Mesothelial cell of epicardium (in vitro differentiated cells): ENCODE measurements around the gene RAB4A. TPM values are rescaled to one million over a fixed set of nuclear protein-coding genes. Genes with fewer than 3 reads are reported as not detected.
"Not testable (repeated sequence)": the region's sequence is repeated elsewhere in the genome, so short reads cannot be mapped to it uniquely, and the experiment has no call there.

Source experiments
- DNase-seq, 2 experiments: peaks; one replicate each; pipeline ENCODE4 v3.0.0; 2021; ENCODE audit warnings: low spot score in 2 of 2; ENCODE audit not compliant: unreplicated experiment in 2 of 2
- H3K27ac Mint-ChIP-seq: 2 replicates; pipeline ENCODE4 v1.8.0; 2021; ENCODE audit warnings: mixed read lengths
- H3K27me3 Mint-ChIP-seq: 2 replicates; pipeline ENCODE4 v1.8.0; 2021; ENCODE audit warnings: low read depth, mixed read lengths
- H3K36me3 Mint-ChIP-seq: 2 replicates; pipeline ENCODE4 v1.8.0; 2021; ENCODE audit warnings: mixed read lengths
- H3K4me1 Mint-ChIP-seq: 2 replicates; pipeline ENCODE4 v1.8.0; 2021; ENCODE audit warnings: mixed read lengths
- H3K4me3 Mint-ChIP-seq: 2 replicates; pipeline ENCODE4 v1.8.0; 2021; ENCODE audit warnings: mild to moderate bottlenecking, moderate library complexity, mixed read lengths
- H3K9me3 Mint-ChIP-seq: 2 replicates; pipeline ENCODE4 v1.8.0; 2021; ENCODE audit warnings: mixed read lengths
- total RNA-seq: library from RNA; stranded (reverse); gene quantifications from 3 replicates; pipeline ENCODE4 v1.2.1, GENCODE V29; 2021
- TF ChIP-seq, protein P1 (sequence below): fragments of 200-600 bp; sonication (generic); IDR thresholded peaks from one replicate; pipeline ENCODE4 v1.5.0; 2021; ENCODE audit warnings: antibody characterized with exemption; ENCODE audit not compliant: unreplicated experiment

The RAB4A gene
- total RNA-seq, 1 donor from 2014 or later, result 59.8 TPM

DNA sequence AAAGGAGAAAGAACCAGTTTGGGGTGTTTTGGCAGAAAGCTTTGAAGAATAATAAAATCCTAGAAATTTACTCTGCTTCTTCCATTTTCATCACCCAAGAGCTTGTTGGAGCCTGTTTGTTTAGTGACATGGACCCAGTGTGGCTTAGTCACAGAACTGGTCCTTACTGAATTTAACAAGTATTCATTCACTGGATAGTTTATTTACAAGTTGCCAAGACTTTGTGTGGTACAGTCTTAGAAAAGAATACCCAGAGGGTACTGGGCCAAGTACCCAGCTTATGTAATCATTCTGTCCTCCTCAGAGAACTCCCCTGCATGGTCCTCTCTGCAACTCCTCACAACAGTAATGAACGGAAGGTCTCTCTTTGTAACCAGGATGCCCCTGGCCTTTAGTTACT is 16.4 kb downstream of the RAB4A start:
- Mint-ChIP-seq H3K9me3 (peaks cover 9% of the 10 kb centered on the region), H3K27me3 (no peaks in the 10 kb centered on the region), H3K4me1 (peaks cover 5% of the 10 kb centered on the region), H3K27ac (peak overlapping the region; percentile 26), H3K4me3 (no peak overlapping the region), H3K36me3 (peaks cover 33% of the 10 kb centered on the region)
- TF ChIP-seq, protein P1, sequence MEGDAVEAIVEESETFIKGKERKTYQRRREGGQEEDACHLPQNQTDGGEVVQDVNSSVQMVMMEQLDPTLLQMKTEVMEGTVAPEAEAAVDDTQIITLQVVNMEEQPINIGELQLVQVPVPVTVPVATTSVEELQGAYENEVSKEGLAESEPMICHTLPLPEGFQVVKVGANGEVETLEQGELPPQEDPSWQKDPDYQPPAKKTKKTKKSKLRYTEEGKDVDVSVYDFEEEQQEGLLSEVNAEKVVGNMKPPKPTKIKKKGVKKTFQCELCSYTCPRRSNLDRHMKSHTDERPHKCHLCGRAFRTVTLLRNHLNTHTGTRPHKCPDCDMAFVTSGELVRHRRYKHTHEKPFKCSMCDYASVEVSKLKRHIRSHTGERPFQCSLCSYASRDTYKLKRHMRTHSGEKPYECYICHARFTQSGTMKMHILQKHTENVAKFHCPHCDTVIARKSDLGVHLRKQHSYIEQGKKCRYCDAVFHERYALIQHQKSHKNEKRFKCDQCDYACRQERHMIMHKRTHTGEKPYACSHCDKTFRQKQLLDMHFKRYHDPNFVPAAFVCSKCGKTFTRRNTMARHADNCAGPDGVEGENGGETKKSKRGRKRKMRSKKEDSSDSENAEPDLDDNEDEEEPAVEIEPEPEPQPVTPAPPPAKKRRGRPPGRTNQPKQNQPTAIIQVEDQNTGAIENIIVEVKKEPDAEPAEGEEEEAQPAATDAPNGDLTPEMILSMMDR, result no peak
- no peak for DNase-seq

DNA sequence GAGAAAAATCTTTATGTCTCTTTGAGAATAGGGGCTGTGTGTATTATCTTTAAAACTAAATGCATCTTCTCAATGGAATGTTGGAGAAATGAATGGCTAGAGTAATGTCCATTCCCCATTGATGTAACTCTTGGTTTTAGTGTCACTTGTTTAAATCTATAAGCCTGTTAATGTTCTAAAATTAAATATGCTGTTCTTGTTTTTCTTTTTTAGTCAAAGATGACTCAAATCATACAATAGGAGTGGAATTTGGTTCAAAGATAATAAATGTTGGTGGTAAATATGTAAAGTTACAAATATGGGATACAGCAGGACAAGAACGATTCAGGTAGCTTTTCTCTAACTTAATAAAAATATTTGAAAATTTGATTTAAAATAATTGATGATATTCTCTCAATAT is 17.6 kb downstream of the RAB4A start:
- Mint-ChIP-seq H3K27ac (no peak overlapping the region), H3K36me3 (peaks cover 23% of the 10 kb centered on the region), H3K4me1 (peaks cover 5% of the 10 kb centered on the region), H3K27me3 (no peaks in the 10 kb centered on the region), H3K9me3 (no peaks in the 10 kb centered on the region), H3K4me3 (no peak overlapping the region)
- no peak for DNase-seq
- TF ChIP-seq, protein P1, result no peak

DNA sequence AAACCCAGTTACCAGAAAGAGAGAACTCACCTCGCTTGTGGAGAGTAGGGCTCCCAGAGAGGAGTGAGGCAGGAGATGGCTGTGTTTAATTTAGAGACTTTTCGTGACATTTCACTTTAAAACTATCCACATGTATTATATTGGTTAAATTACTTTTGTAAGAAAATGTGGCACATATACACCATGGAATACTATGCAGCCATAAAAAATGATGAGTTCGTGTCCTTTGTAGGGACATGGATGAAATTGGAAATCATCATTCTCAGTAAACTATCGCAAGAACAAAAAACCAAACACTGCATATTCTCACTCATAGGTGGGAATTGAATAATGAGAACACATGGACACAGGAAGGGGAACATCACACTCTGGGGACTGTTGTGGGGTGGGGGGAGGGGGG is 20.8 kb downstream of the RAB4A start:
- not testable (repeated sequence) for H3K4me3 Mint-ChIP-seq, H3K9me3 Mint-ChIP-seq, H3K27me3 Mint-ChIP-seq, H3K27ac Mint-ChIP-seq, DNase-seq, H3K4me1 Mint-ChIP-seq
- peaks cover 29% of the 10 kb centered on the region for H3K36me3 Mint-ChIP-seq

DNA sequence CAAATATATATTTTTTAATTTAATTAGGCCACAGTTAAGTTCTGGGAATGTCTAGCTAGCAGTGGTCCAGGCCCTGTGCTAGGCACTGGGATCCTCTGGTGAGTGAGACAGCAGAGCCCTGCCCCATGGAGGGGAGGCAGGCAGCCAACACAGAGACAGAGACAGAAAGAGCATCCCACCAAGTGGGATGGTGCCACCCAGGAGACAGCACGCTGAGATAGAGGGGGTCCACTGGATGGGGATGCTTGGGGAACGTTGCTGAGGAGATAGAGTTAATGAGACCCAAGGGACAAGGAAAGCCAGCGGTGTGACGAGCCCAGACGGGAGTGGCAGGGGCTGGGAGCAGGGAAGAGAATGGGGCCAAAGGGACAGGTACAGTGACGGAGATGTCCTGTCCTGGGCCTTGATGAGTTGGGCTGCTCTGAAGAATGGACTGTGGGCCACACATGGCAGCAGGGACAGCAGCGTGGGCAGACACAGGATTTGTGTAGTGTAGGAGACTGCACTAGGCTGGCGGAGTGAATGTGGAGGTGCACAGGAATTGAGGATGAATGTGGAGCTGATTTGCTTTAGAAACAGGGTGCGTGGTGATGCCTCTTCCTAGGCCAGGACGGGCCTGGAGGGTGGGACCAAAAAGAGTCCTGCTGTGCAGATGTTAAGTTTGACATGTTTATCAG is 22.8 kb downstream of the RAB4A start:
- H3K27ac Mint-ChIP-seq, result peak overlapping the region; percentile 1
- H3K9me3 Mint-ChIP-seq, result no peaks in the 10 kb centered on the region
- TF ChIP-seq, protein P1, result no peak
- no peak overlapping the region for H3K4me3 Mint-ChIP-seq
- DNase-seq, result no peak
- H3K4me1 Mint-ChIP-seq, result peaks cover 6% of the 10 kb centered on the region
- peaks cover 29% of the 10 kb centered on the region for H3K36me3 Mint-ChIP-seq
- no peaks in the 10 kb centered on the region for H3K27me3 Mint-ChIP-seq

DNA sequence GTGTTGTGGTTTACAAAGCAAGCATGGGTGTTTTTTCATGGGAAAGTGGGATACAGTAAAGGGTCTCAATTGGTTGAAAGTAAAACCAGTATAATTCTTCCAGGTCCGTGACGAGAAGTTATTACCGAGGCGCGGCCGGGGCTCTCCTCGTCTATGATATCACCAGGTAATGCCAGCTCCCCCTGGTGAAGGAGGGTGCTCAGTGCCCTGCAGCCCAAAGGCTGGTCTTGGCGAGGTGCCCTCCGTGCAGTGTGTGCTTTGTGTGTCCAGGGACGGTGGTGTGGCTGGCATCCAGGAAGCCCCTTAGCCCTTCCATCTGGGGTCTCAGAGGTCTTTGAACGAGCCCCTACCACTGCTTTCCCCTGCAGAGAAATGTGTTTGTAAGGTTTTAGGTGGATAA is 24.8 kb downstream of the RAB4A start:
- no peak overlapping the region for H3K27ac Mint-ChIP-seq
- H3K9me3 Mint-ChIP-seq, result no peaks in the 10 kb centered on the region
- DNase-seq, result no peak
- H3K27me3 Mint-ChIP-seq, result no peaks in the 10 kb centered on the region
- H3K4me3 Mint-ChIP-seq, result no peak overlapping the region
- TF ChIP-seq, protein P1, result no peak
- H3K36me3 Mint-ChIP-seq, result peaks cover 29% of the 10 kb centered on the region
- peaks cover 6% of the 10 kb centered on the region for H3K4me1 Mint-ChIP-seq

DNA sequence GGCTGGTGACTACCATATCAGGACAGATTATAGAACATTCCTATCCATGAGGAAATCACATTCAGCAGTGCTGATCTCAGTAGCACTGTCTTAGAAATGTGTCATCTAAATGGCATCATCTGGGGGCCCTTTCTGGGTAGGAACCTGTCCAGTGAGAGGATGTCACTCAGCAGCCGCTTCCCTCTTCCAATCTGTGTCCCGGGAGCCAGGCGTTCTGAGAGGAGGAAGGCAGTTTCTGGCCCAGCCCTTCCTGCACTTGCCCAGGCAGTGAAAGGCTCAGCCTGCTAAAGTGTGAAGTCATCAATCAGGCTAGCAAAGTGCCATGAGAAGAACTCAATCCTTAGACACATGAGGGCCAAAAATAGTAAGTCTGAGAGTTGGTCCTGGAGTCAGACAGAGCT is 25.6 kb downstream of the RAB4A start:
- peaks cover 24% of the 10 kb centered on the region for H3K36me3 Mint-ChIP-seq
- DNase-seq, result no peak
- peaks cover 6% of the 10 kb centered on the region for H3K4me1 Mint-ChIP-seq
- H3K27ac Mint-ChIP-seq, result peak overlapping the region; percentile 7
- no peak overlapping the region for H3K4me3 Mint-ChIP-seq
- TF ChIP-seq, protein P1, result no peak
- no peaks in the 10 kb centered on the region for H3K9me3 Mint-ChIP-seq
- H3K27me3 Mint-ChIP-seq, result no peaks in the 10 kb centered on the region
